B cell (primary cell): Measurements from ENCODE around the gene LRRN4CL. TPM values are rescaled to one million over a fixed set of nuclear protein-coding genes. Genes with fewer than 3 reads are reported as not detected.
"Not testable (repeated sequence)": the region's sequence is repeated elsewhere in the genome, so short reads cannot be mapped to it uniquely, and the experiment has no call there.

Source experiments
- ATAC-seq: fragments of 200-7000 bp; cut with Tn5 transposase; one replicate; pipeline ENCODE4 v1.10.0; 2021; ENCODE audit warnings: low read depth, mild to moderate bottlenecking, moderate number of reproducible peaks, moderate library complexity
- CTCF ChIA-PET: fragments of 350-600 bp; sonication (Branson Sonifier 250); formaldehyde crosslinking; loops from one replicate; lab custom pipeline; 2021; ENCODE audit warnings: antibody characterized with exemption, inconsistent platforms; lab: Charles Lee
- POLR2A ChIA-PET: fragments of 350-600 bp; sonication (Branson Sonifier 250); formaldehyde crosslinking; loops from one replicate; lab custom pipeline; 2021; ENCODE audit warnings: antibody characterized with exemption; lab: Charles Lee
- DNase-seq: peaks from one replicate; pipeline ENCODE4 v3.0.0; 2013
- H2AFZ ChIP-seq: 2 replicates; pipeline ENCODE4 v1.6.1; 2012; ENCODE audit warnings: mild to moderate bottlenecking, low read depth, low read length; ENCODE audit not compliant: insufficient read depth, poor library complexity, severe bottlenecking
- H3K27ac ChIP-seq, 2 donors: 1 replicate in 1 of 2; 2 replicates in 1 of 2; pipeline ENCODE4 v1.5.1; 2012 to 2013; ENCODE audit warnings: low read length in 2 of 2, mild to moderate bottlenecking in 2 of 2, moderate library complexity in 1 of 2
- H3K27me3 ChIP-seq, 4 experiments: fragments of 200-600 bp in 1 of 4; sonication (generic) in 1 of 4; replicated peaks in 1 of 4; 1 replicate in 2 of 4; 2 replicates in 2 of 4; pipeline versions ENCODE4 v1.6.1 to v1.7.0; 2013 to 2016; ENCODE audit warnings: low read length in 3 of 4, mild to moderate bottlenecking in 2 of 4, mixed read lengths in 1 of 4, moderate library complexity in 1 of 4; ENCODE audit not compliant: insufficient read depth in 4 of 4, control insufficient read depth in 3 of 4; ENCODE audit errors: control extremely low read depth in 1 of 4
- H3K36me3 ChIP-seq, 2 experiments: replicated peaks in 1 of 2; 1 replicate in 1 of 2; 2 replicates in 1 of 2; pipeline versions ENCODE4 v1.6.1 to v1.7.1; 2013; ENCODE audit warnings: low read length in 1 of 2; ENCODE audit not compliant: insufficient read depth in 2 of 2, control insufficient read depth in 1 of 2; ENCODE audit errors: control extremely low read depth in 1 of 2, extremely low read depth in 1 of 2
- H3K4me1 ChIP-seq, 2 donors: fragments of 200-600 bp in 1 of 2; sonication (generic) in 1 of 2; 1 replicate in 1 of 2; 2 replicates in 1 of 2; pipeline versions ENCODE4 v1.5.1 to v1.6.1; 2013 to 2017; ENCODE audit warnings: low read length in 2 of 2; ENCODE audit not compliant: control insufficient read depth in 2 of 2, insufficient read depth in 2 of 2
- H3K4me2 ChIP-seq: replicated peaks from 2 replicates; pipeline ENCODE3; 2012; ENCODE audit warnings: mild to moderate bottlenecking, low read depth, low read length; ENCODE audit not compliant: poor library complexity, severe bottlenecking
- H3K4me3 ChIP-seq, 5 experiments: fragments of 200-600 bp in 1 of 5; sonication (generic) in 1 of 5; 1 replicate in 3 of 5; 2 replicates in 2 of 5; pipeline versions ENCODE4 v1.5.1 to v1.7.0; 2011 to 2016; ENCODE audit warnings: low read length in 4 of 5, mild to moderate bottlenecking in 4 of 5, low read depth in 2 of 5, control low read depth in 1 of 5, moderate library complexity in 1 of 5; ENCODE audit not compliant: insufficient read depth in 1 of 5; ENCODE audit errors: control extremely low read depth in 1 of 5, extremely low read depth in 1 of 5
- H3K79me2 ChIP-seq: fragments of 200-600 bp; sonication (generic); one replicate; pipeline ENCODE4 v1.6.0; 2016; ENCODE audit warnings: low read length; ENCODE audit not compliant: control insufficient read depth, insufficient read depth
- H3K9ac ChIP-seq: fragments of 200-600 bp; sonication (generic); 2 replicates; pipeline ENCODE4 v1.6.1; 2017; ENCODE audit warnings: mild to moderate bottlenecking, low read length, moderate library complexity
- H3K9me3 ChIP-seq, 3 donors: one replicate each; pipeline versions ENCODE4 v1.6.1 to v1.7.1; 2013; ENCODE audit warnings: low read length in 2 of 3; ENCODE audit not compliant: control insufficient read depth in 2 of 3, insufficient read depth in 1 of 3; ENCODE audit errors: control extremely low read depth in 1 of 3
- H4K20me1 ChIP-seq: 2 replicates; pipeline ENCODE4 v1.6.0; 2012; ENCODE audit warnings: mild to moderate bottlenecking, low read length; ENCODE audit not compliant: insufficient read depth, control insufficient read depth, poor library complexity, severe bottlenecking
- H3K27ac Mint-ChIP-seq: one replicate; pipeline ENCODE4 v1.8.0; 2021; ENCODE audit warnings: mixed read lengths
- H3K27me3 Mint-ChIP-seq: one replicate; pipeline ENCODE4 v1.8.0; 2021; ENCODE audit warnings: mixed read lengths
- H3K4me1 Mint-ChIP-seq: one replicate; pipeline ENCODE4 v1.8.0; 2021; ENCODE audit warnings: mixed read lengths
- H3K4me3 Mint-ChIP-seq: one replicate; pipeline ENCODE4 v1.8.0; 2021; ENCODE audit warnings: mixed read lengths
- H3K9me3 Mint-ChIP-seq: one replicate; pipeline ENCODE4 v1.8.0; 2022; ENCODE audit warnings: mixed read lengths; ENCODE audit not compliant: insufficient read depth
- EZH2 ChIP-seq: IDR thresholded peaks from 2 replicates; pipeline ENCODE4 v1.6.1; 2012; ENCODE audit warnings: borderline replicate concordance, low read depth, mild to moderate bottlenecking, moderate library complexity, low read length; ENCODE audit not compliant: insufficient read depth, poor library complexity, severe bottlenecking
- WGBS: methylation state at CpG from one replicate; pipeline ENCODE4 v1.1.5; 2013; ENCODE audit warnings: missing lambda C conversion rate; ENCODE audit not compliant: insufficient coverage; 5-methylcytosine and 5-hydroxymethylcytosine counted together
- intact Hi-C: fragments of 100-400 bp; cut with micrococcal nuclease; formaldehyde crosslinking; loops from one replicate; pipeline ENCODE4 v1.10.0; 2022
- polyA plus RNA-seq: library from polyadenylated mRNA; depleted of rRNA; stranded (reverse); fragments of >200 nt; gene quantifications from 2 replicates; pipeline ENCODE4 v1.2.3, GENCODE V29; 2012
- total RNA-seq, 2 donors: library from RNA; stranded (reverse); fragments of 120-200 nt in 1 of 2; gene quantifications; 1 replicate in 1 of 2; 2 replicates in 1 of 2; pipeline versions ENCODE4 v1.2.3 to v1.2.4, GENCODE V29; 2013 to 2022
- TF ChIP-seq, protein P1 (sequence below): fragments of 200-600 bp; IDR thresholded peaks from one replicate; pipeline ENCODE4 v1.8.0; 2022; ENCODE audit warnings: antibody characterized with exemption, mild to moderate bottlenecking

LRRN4CL gene
- total and polyA plus RNA-seq, 2 donors (not counting 1 experiment from before 2014, with no cell fraction given), result 0.03 to 0.25 TPM

DNA sequence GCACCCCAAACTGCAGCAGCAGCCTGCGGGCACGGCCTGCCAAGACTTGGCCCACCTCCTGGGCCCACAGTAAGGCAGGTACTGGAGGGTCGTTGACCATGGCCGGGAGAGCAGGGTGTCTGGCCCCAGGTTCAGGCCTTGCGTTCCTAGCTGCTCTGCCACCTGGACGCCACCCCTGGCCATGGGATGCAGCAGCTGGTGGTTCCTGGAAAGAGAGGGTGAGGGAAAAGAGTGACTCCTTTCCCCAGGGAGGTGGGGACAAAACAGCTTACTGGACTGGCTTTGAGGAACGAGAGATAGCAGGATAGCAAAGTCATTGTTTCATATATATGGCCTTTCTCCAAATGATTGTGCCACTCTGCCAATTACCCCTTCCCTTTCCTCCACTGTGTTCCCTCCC is 16.1 kb upstream of the LRRN4CL start:
- intact Hi-C loops, result loop anchor here (5.0 kb wide), 3 partner anchors 113 to 152 kb away; partner anchors contain the start of genes EEF1G and TUT1
- no peak for DNase-seq

DNA sequence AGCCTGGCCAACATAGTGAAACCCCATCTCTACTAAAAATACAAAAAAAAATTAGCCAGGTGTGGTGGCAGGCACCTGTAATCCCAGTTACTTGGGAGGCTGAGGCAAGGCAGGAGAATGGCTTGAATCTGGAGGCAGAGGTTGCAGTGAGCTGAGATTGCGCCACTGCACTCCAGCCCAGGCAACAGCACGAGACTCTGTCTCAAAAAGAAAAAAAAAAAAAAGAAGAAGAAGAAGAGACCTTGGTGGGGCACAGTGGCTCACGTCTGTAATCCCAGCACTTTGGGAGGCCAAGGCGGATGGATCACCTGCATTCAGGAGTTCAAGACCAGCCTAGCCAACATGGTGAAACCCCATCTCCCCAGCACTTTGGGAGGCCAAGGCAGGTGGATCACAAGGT is 14.6 kb upstream of the LRRN4CL start:
- POLR2A ChIA-PET, result interaction anchor here (0.6 to 0.7 kb wide), 4 partner anchors 23 to 298 kb away, joined by 3 to 4 read pairs (median 3); no protein-coding TSS in a partner anchor

More for the DNA sequence above, 16.1 kb upstream of the LRRN4CL start:
- peak overlapping the region; percentile 65 to 86 (median 69) for H3K4me3 ChIP-seq
- Mint-ChIP-seq H3K27ac (peak overlapping the region; percentile 91), H3K27me3 (no peaks in the 10 kb centered on the region), H3K9me3 (no peaks in the 10 kb centered on the region), H3K4me3 (peak overlapping the region; percentile 92), H3K4me1 (peaks cover 51% of the 10 kb centered on the region)
- TF ChIP-seq, protein P1, sequence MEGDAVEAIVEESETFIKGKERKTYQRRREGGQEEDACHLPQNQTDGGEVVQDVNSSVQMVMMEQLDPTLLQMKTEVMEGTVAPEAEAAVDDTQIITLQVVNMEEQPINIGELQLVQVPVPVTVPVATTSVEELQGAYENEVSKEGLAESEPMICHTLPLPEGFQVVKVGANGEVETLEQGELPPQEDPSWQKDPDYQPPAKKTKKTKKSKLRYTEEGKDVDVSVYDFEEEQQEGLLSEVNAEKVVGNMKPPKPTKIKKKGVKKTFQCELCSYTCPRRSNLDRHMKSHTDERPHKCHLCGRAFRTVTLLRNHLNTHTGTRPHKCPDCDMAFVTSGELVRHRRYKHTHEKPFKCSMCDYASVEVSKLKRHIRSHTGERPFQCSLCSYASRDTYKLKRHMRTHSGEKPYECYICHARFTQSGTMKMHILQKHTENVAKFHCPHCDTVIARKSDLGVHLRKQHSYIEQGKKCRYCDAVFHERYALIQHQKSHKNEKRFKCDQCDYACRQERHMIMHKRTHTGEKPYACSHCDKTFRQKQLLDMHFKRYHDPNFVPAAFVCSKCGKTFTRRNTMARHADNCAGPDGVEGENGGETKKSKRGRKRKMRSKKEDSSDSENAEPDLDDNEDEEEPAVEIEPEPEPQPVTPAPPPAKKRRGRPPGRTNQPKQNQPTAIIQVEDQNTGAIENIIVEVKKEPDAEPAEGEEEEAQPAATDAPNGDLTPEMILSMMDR, result no peak
- no peak for TF ChIP-seq EZH2
- peak overlapping the region; percentile 95 for H3K4me2 ChIP-seq
- WGBS, result 76% methylated on average over 7 of the region's 7 CpGs
- H3K27me3 ChIP-seq, result no peaks in the 10 kb centered on the region
- ChIA-PET POLR2A (interaction anchor here (0.8 to 6.5 kb wide), 5 partner anchors 22 to 135 kb away, joined by 3 to 66 read pairs (median 3); partner anchors contain the start of genes C11orf98, CSKMT, HNRNPUL2 and TTC9C), CTCF (interaction anchor here (1.0 to 3.3 kb wide), 7 partner anchors 11 to 176 kb away, joined by 3 to 13 read pairs (median 4); partner anchors contain the start of genes SLC3A2, TUT1 and ZBTB3)
- peaks cover 22% of the 10 kb centered on the region for H3K79me2 ChIP-seq
- no peak for ATAC-seq
- H3K4me1 ChIP-seq, result peaks cover 39 to 47% of the 10 kb centered on the region in 2 donors
- H3K27ac ChIP-seq, result peak overlapping the region; percentile 61 to 91
- peak overlapping the region; percentile 86 for H2AFZ ChIP-seq
- H4K20me1 ChIP-seq, result no peaks in the 10 kb centered on the region
- H3K36me3 ChIP-seq, result peaks cover 0 to 3% of the 10 kb centered on the region in 2 experiments
- H3K9ac ChIP-seq, result peak overlapping the region; percentile 83
- H3K9me3 ChIP-seq, result no peaks in the 10 kb centered on the region

More for the DNA sequence above, 14.6 kb upstream of the LRRN4CL start:
- intact Hi-C loops, H3K9me3 Mint-ChIP-seq, H3K27me3 Mint-ChIP-seq, H3K4me3 ChIP-seq, H3K36me3 ChIP-seq, H3K9ac ChIP-seq, H4K20me1 ChIP-seq, H3K4me2 ChIP-seq, H3K9me3 ChIP-seq, H3K4me3 Mint-ChIP-seq, H3K27me3 ChIP-seq, ATAC-seq, H3K27ac Mint-ChIP-seq, H3K27ac ChIP-seq, H2AFZ ChIP-seq, DNase-seq: not testable (repeated sequence)
- H3K4me1 ChIP-seq, result peaks cover 32 to 35% of the 10 kb centered on the region in 2 donors
- H3K4me1 Mint-ChIP-seq, result peaks cover 37% of the 10 kb centered on the region
- CTCF ChIA-PET, result interaction anchor here (3.3 kb wide), 1 partner anchor 10 kb away, joined by 13 read pairs; no protein-coding TSS in a partner anchor
- WGBS, result 100% methylated on average over 4 of the region's 4 CpGs
- H3K79me2 ChIP-seq, result peaks cover 12% of the 10 kb centered on the region
